Thyroid gland (tissue), 4 donors: ENCODE measurements around the gene MPPE1.
"Not testable (repeated sequence)": the region's sequence is repeated elsewhere in the genome, so short reads cannot be mapped to it uniquely, and the experiment has no call there.

Experiments
- POLR2A ChIP-seq, 2 donors: fragments of 450-650 bp; IDR thresholded peaks; one replicate each; pipeline ENCODE4 v1.6.1; 2017; ENCODE audit warnings: antibody characterized with exemption in 2 of 2, mild to moderate bottlenecking in 2 of 2, moderate library complexity in 1 of 2
- TF ChIP-seq, protein P1 (sequence below), 6 experiments: fragments of 200-600 bp in 3 of 6; fragments of 450-650 bp in 3 of 6; sonication (generic) in 3 of 6; IDR thresholded peaks; one replicate each; pipeline ENCODE4 v1.5.1; 2016 to 2019; ENCODE audit warnings: antibody characterized with exemption in 6 of 6, mild to moderate bottlenecking in 2 of 6, inconsistent platforms in 1 of 6, moderate library complexity in 1 of 6

DNA sequence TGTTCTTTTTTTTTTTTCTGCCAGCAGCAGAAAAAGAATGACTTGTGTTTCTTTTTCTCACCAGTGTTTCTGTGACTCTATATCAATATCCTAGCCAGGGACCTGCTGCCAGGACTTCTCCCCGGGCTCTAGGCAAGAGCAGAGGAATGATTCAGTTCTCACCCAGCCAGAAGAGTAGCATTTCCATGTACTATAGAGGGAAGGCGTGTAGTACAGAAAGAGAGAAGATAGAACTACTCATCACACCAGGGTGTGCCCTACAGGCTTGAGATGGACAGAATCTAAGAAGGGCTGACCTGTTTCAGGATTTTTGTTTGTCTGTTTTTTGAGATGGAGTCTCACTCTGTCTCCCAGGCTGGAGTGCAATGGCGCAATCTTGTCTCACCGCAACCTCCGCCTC, 11.4 kb upstream of the MPPE1 start:
- TF ChIP-seq POLR2A (IDR thresholded peaks at IDR 0.05) = not testable (repeated sequence)
- TF ChIP-seq, protein P1, sequence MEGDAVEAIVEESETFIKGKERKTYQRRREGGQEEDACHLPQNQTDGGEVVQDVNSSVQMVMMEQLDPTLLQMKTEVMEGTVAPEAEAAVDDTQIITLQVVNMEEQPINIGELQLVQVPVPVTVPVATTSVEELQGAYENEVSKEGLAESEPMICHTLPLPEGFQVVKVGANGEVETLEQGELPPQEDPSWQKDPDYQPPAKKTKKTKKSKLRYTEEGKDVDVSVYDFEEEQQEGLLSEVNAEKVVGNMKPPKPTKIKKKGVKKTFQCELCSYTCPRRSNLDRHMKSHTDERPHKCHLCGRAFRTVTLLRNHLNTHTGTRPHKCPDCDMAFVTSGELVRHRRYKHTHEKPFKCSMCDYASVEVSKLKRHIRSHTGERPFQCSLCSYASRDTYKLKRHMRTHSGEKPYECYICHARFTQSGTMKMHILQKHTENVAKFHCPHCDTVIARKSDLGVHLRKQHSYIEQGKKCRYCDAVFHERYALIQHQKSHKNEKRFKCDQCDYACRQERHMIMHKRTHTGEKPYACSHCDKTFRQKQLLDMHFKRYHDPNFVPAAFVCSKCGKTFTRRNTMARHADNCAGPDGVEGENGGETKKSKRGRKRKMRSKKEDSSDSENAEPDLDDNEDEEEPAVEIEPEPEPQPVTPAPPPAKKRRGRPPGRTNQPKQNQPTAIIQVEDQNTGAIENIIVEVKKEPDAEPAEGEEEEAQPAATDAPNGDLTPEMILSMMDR (IDR thresholded peaks at IDR 0.05) = not testable (repeated sequence)
